Inferior parietal cortex (tissue), 1 donor: Measurements from ENCODE around the gene GP1BB.
"Not testable (repeated sequence)": the region's sequence is repeated elsewhere in the genome, so short reads cannot be mapped to it uniquely, and the experiment has no call there.

ENCODE experiments used
- DNase-seq: peaks from one replicate; pipeline ENCODE4 v3.0.0-alpha.2; 2016; ENCODE audit errors: extremely low spot score

Gene GP1BB

GRCh38 chr22:19714312-19715187 lies 8.8 kb upstream of the GP1BB start, which contains the start of gene SEPTIN5:
Gene SEPTIN5, plus strand, starts transcription at chr22:19714503. Its CDS starts 86 bp downstream, at chr22:19714589.
- DNase-seq = no peak

- DNase-seq = no peak
These were observed 8.0 kb upstream of the GP1BB start for GRCh38 chr22:19715188-19715930.

GRCh38 chr22:19716041-19716828 lies 7.1 kb upstream of the GP1BB start:
- no peak for DNase-seq

- DNase-seq = no peak
These were observed 6.6 kb upstream of the GP1BB start for GRCh38 chr22:19716829-19717105.

GRCh38 chr22:19717181-19717580 lies 6.2 kb upstream of the GP1BB start:
- DNase-seq = no peak

- peak; percentile 76 for DNase-seq
These were observed 5.5 kb upstream of the GP1BB start for GRCh38 chr22:19717691-19718455.

- DNase-seq = no peak
These were observed 4.8 kb upstream of the GP1BB start for GRCh38 chr22:19718456-19719049.

- no peak for DNase-seq
These were observed 4.3 kb upstream of the GP1BB start for GRCh38 chr22:19719050-19719482.

GRCh38 chr22:19719488-19720021 lies 3.8 kb upstream of the GP1BB start:
- DNase-seq = no peak

GRCh38 chr22:19720150-19720827 lies 3.0 kb upstream of the GP1BB start:
- no peak for DNase-seq

- no peak for DNase-seq
These were observed 2.4 kb upstream of the GP1BB start for GRCh38 chr22:19720999-19721329.

GRCh38 chr22:19721330-19722177 lies 1.8 kb upstream of the GP1BB start:
- DNase-seq = no peak

- no peak for DNase-seq
These were observed 959 bp upstream of the GP1BB start for GRCh38 chr22:19722178-19722981.

- no peak for DNase-seq
These were observed 432 bp upstream of the GP1BB start for GRCh38 chr22:19722982-19723231.

- DNase-seq = no peak
These were observed 866 bp downstream of the GP1BB start for GRCh38 chr22:19723983-19724827.

- no peak for DNase-seq
These were observed 1.8 kb downstream of the GP1BB start for GRCh38 chr22:19724927-19725661.

GRCh38 chr22:19726064-19726788 lies 2.9 kb downstream of the GP1BB start:
- not testable (repeated sequence) for DNase-seq
